Measurements from ENCODE around the gene AREG.
"Not testable (repeated sequence)": the region's sequence is repeated elsewhere in the genome, so short reads cannot be mapped to it uniquely, and the experiment has no call there.

AREG gene

GRCh38 chr4:74444891-74445642 is at the start of gene AREG:
Gene AREG (plus strand): TSS chr4:74445136. CDS start chr4:74445346, 210 bp downstream.
- peak within 1 kb of the TSS; percentile 2 for H3K9ac ChIP-seq (ENCODE audit: low read length)
- H3K27me3 ChIP-seq (ENCODE audit: control insufficient read depth, insufficient read depth, low read length), result no peaks in the 10 kb centered on the region
- H3K27ac ChIP-seq (ENCODE audit: low read depth, low read length), result no peak within 1 kb of the TSS
- H3K36me3 ChIP-seq (ENCODE audit: control insufficient read depth, insufficient read depth, low read length), result no peaks in the 10 kb centered on the region
- H3K4me1 ChIP-seq (ENCODE audit: control insufficient read depth, insufficient read depth, low read length), result no peaks in the 10 kb centered on the region
- peak within 1 kb of the TSS; percentile 54 for H3K4me3 ChIP-seq (ENCODE audit: low read length)

- Histone ChIP-seq H3K36me3 (ENCODE audit: control insufficient read depth, insufficient read depth, low read length) (no peaks in the 10 kb centered on the region), H3K27me3 (ENCODE audit: control insufficient read depth, insufficient read depth, low read length) (no peaks in the 10 kb centered on the region), H3K4me3 (ENCODE audit: low read length) (no peak overlapping the region), H3K9ac (ENCODE audit: low read length) (no peak overlapping the region), H3K4me1 (ENCODE audit: control insufficient read depth, insufficient read depth, low read length) (no peaks in the 10 kb centered on the region), H3K27ac (ENCODE audit: low read depth, low read length) (no peak overlapping the region)
Measured at GRCh38 chr4:74395633-74396032, 49.3 kb upstream of the AREG start.

GRCh38 chr4:74397748-74398426 is 47.0 kb upstream of the AREG start:
- no peak overlapping the region for H3K9ac ChIP-seq (ENCODE audit: low read length)
- no peaks in the 10 kb centered on the region for H3K27me3 ChIP-seq (ENCODE audit: control insufficient read depth, insufficient read depth, low read length)
- no peaks in the 10 kb centered on the region for H3K4me1 ChIP-seq (ENCODE audit: control insufficient read depth, insufficient read depth, low read length)
- peak overlapping the region; percentile 11 for H3K27ac ChIP-seq (ENCODE audit: low read depth, low read length)
- H3K36me3 ChIP-seq (ENCODE audit: control insufficient read depth, insufficient read depth, low read length), result no peaks in the 10 kb centered on the region
- peak overlapping the region; percentile 53 for H3K4me3 ChIP-seq (ENCODE audit: low read length)

DNA sequence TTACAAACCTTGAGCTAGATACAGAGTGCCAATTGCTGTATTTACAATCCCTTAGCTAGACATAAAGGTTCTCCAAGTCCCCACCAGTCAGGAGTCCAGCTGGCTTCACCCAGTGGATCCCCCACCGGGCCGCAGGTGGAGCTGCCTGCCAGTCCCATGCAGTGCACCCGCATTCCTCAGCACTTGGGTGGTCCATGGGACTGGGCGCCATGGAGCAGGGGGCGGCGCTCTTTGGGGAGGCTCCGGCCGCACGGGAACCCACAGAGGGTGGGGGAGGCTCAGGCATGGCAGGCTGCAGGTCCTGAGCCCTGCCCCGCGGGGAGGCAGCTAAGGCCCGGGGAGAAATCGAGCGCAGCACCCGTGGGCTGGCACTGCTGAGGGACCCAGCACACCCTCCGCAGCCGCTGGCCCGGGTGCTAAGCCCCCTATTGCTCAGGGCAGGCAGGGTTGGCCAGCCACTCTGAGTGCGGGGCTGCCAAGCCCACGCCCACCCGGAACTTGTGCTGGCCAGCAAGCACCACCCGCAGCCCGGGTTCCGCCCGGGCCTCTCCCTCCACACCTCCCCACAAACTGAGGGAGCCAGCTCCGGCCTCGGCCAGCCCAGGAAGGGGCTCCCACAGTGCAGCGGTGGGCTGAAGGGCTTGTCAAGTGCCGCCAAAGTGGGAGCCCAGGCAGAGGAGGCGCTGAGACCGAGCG is 45.9 kb upstream of the AREG start:
- not testable (repeated sequence) for H3K4me1 ChIP-seq (ENCODE audit: control insufficient read depth, insufficient read depth, low read length); H3K9ac ChIP-seq (ENCODE audit: low read length); H3K27me3 ChIP-seq (ENCODE audit: control insufficient read depth, insufficient read depth, low read length); H3K36me3 ChIP-seq (ENCODE audit: control insufficient read depth, insufficient read depth, low read length); H3K27ac ChIP-seq (ENCODE audit: low read depth, low read length); H3K4me3 ChIP-seq (ENCODE audit: low read length)

DNA sequence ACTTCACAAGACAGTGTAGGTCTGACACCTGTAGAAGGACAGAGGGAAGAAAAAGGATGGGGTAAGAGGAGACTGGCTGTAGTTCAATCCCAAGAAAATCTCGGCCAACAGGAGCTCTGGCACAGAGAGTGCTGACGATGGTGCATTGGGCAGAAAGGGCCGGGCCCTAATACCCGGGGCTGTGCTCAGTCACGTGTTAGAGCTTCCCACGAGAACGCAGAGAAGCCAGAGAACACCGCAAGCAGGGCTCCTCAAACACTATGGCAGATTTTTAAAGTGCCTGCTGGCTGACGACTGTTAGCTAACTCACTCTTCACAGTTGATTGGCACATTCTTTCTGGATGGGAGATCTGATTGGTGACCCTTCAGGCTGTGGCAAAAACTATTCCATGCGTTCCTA is 44.5 kb upstream of the AREG start:
- Histone ChIP-seq H3K4me3 (ENCODE audit: low read length) (no peak overlapping the region), H3K36me3 (ENCODE audit: control insufficient read depth, insufficient read depth, low read length) (no peaks in the 10 kb centered on the region), H3K27ac (ENCODE audit: low read depth, low read length) (no peak overlapping the region), H3K27me3 (ENCODE audit: control insufficient read depth, insufficient read depth, low read length) (no peaks in the 10 kb centered on the region), H3K4me1 (ENCODE audit: control insufficient read depth, insufficient read depth, low read length) (no peaks in the 10 kb centered on the region), H3K9ac (ENCODE audit: low read length) (no peak overlapping the region)

- no peaks in the 10 kb centered on the region for H3K4me1 ChIP-seq (ENCODE audit: control insufficient read depth, insufficient read depth, low read length)
- no peaks in the 10 kb centered on the region for H3K36me3 ChIP-seq (ENCODE audit: control insufficient read depth, insufficient read depth, low read length)
- H3K27me3 ChIP-seq (ENCODE audit: control insufficient read depth, insufficient read depth, low read length), result no peaks in the 10 kb centered on the region
- H3K27ac ChIP-seq (ENCODE audit: low read depth, low read length), result no peak overlapping the region
- H3K4me3 ChIP-seq (ENCODE audit: low read length), result no peak overlapping the region
- no peak overlapping the region for H3K9ac ChIP-seq (ENCODE audit: low read length)
Measured at GRCh38 chr4:74402692-74403456, 42.1 kb upstream of the AREG start.

GRCh38 chr4:74407891-74408290 is 37.0 kb upstream of the AREG start:
- no peak overlapping the region for H3K27ac ChIP-seq (ENCODE audit: low read depth, low read length)
- H3K4me3 ChIP-seq (ENCODE audit: low read length), result no peak overlapping the region
- no peaks in the 10 kb centered on the region for H3K27me3 ChIP-seq (ENCODE audit: control insufficient read depth, insufficient read depth, low read length)
- no peak overlapping the region for H3K9ac ChIP-seq (ENCODE audit: low read length)
- no peaks in the 10 kb centered on the region for H3K4me1 ChIP-seq (ENCODE audit: control insufficient read depth, insufficient read depth, low read length)
- no peaks in the 10 kb centered on the region for H3K36me3 ChIP-seq (ENCODE audit: control insufficient read depth, insufficient read depth, low read length)

DNA sequence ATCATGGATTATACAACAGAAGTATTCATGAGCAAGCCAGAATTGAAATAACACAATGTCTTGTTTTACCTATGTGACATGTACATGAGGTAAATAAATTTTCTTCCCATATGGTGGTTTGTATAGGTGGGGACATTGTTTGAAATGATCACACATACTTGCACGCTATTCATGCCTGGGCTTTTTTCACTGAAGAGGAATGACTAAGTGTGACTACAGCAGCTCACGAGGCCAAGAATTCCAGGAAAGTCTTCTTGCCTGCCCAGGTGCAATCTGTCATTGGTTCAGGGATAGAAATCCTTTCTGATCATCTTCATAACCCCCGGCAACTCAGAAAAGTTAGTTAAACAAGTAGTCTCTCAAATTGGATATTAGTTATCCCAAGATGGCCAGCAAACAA is 36.3 kb upstream of the AREG start:
- no peak overlapping the region for H3K9ac ChIP-seq (ENCODE audit: low read length)

GRCh38 chr4:74410272-74410671 is 34.7 kb upstream of the AREG start:
- Histone ChIP-seq H3K27ac (ENCODE audit: low read depth, low read length) (no peak overlapping the region), H3K36me3 (ENCODE audit: control insufficient read depth, insufficient read depth, low read length) (no peaks in the 10 kb centered on the region), H3K4me3 (ENCODE audit: low read length) (no peak overlapping the region), H3K9ac (ENCODE audit: low read length) (no peak overlapping the region), H3K27me3 (ENCODE audit: control insufficient read depth, insufficient read depth, low read length) (no peaks in the 10 kb centered on the region), H3K4me1 (ENCODE audit: control insufficient read depth, insufficient read depth, low read length) (no peaks in the 10 kb centered on the region)

More for the DNA sequence above, 36.3 kb upstream of the AREG start:
- Histone ChIP-seq H3K27ac (ENCODE audit: low read depth, low read length) (no peak overlapping the region), H3K27me3 (ENCODE audit: control insufficient read depth, insufficient read depth, low read length) (no peaks in the 10 kb centered on the region), H3K4me1 (ENCODE audit: control insufficient read depth, insufficient read depth, low read length) (no peaks in the 10 kb centered on the region), H3K4me3 (ENCODE audit: low read length) (no peak overlapping the region), H3K36me3 (ENCODE audit: control insufficient read depth, insufficient read depth, low read length) (no peaks in the 10 kb centered on the region)

DNA sequence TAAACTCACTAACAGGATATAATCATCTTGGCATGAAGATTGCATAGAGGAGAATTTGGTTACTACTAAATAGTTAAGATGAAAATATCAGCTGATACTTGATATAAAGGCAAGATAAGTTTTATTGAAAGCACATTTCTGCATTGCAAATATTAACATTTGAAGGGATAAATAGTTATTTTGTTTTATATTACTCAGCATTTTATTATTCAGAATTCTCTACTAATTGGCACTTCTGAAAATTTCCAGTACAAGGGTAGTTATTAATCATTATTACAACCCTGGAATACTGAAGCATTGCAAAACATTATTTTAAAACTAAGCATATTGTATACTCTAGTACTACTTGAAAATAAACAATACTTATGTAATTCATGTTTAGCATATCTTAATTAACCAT is 32.7 kb upstream of the AREG start:
- no peaks in the 10 kb centered on the region for H3K4me1 ChIP-seq (ENCODE audit: control insufficient read depth, insufficient read depth, low read length)

GRCh38 chr4:74413265-74413664 is 31.7 kb upstream of the AREG start:
- Histone ChIP-seq H3K27ac (ENCODE audit: low read depth, low read length) (no peak overlapping the region), H3K4me1 (ENCODE audit: control insufficient read depth, insufficient read depth, low read length) (no peaks in the 10 kb centered on the region), H3K27me3 (ENCODE audit: control insufficient read depth, insufficient read depth, low read length) (no peaks in the 10 kb centered on the region), H3K9ac (ENCODE audit: low read length) (no peak overlapping the region), H3K4me3 (ENCODE audit: low read length) (no peak overlapping the region), H3K36me3 (ENCODE audit: control insufficient read depth, insufficient read depth, low read length) (no peaks in the 10 kb centered on the region)

More for the DNA sequence above, 32.7 kb upstream of the AREG start:
- no peaks in the 10 kb centered on the region for H3K27me3 ChIP-seq (ENCODE audit: control insufficient read depth, insufficient read depth, low read length)
- no peak overlapping the region for H3K27ac ChIP-seq (ENCODE audit: low read depth, low read length)
- H3K4me3 ChIP-seq (ENCODE audit: low read length), result no peak overlapping the region
- H3K36me3 ChIP-seq (ENCODE audit: control insufficient read depth, insufficient read depth, low read length), result no peaks in the 10 kb centered on the region
- no peak overlapping the region for H3K9ac ChIP-seq (ENCODE audit: low read length)

DNA sequence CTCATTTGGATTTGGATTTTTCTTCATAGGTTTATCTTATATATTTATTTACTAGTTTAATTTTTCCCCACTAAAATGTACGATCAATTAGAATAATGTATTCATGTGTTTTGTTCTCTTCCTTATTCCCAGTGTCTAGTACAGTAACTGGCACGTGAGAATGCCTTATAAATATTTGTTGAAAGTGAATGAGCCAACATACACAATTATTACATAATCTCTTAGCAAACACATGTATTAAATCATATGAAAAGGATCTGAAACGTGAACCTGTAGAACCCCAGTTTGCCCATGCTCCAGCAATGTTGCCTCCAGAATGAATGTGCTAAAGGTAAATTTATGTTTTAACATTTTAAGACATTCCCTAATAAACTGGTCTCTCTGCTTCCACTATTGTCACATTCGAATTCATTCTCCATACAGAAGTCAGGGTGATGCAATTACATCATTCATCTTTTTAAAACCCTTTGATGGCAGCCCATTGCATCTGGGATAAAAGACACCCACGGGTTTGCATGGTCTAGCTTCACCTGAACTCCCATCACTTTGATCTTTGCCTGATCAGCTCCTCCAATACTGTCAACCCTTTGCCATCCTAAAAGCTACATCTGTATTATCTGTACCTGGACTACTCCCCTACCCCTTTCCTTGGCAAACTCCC is 30.7 kb upstream of the AREG start:
- H3K27me3 ChIP-seq (ENCODE audit: control insufficient read depth, insufficient read depth, low read length), result no peaks in the 10 kb centered on the region
- no peaks in the 10 kb centered on the region for H3K4me1 ChIP-seq (ENCODE audit: control insufficient read depth, insufficient read depth, low read length)
- no peak overlapping the region for H3K4me3 ChIP-seq (ENCODE audit: low read length)
- no peak overlapping the region for H3K27ac ChIP-seq (ENCODE audit: low read depth, low read length)
- no peaks in the 10 kb centered on the region for H3K36me3 ChIP-seq (ENCODE audit: control insufficient read depth, insufficient read depth, low read length)
- no peak overlapping the region for H3K9ac ChIP-seq (ENCODE audit: low read length)

Measured in rectal smooth muscle tissue (tissue), 1 donor.